HG03039 (cell line): ENCODE measurements around the gene MKRN3.
"Not testable (repeated sequence)": the region's sequence is repeated elsewhere in the genome, so short reads cannot be mapped to it uniquely, and the experiment has no call there.

Experiments used
- ATAC-seq: cut with Tn5 transposase; IDR thresholded peaks from one replicate; pipeline ENCODE4 v1.9.1; 2021; ENCODE audit warnings: mild to moderate bottlenecking, moderate library complexity; ENCODE audit not compliant: unreplicated experiment

The MKRN3 gene

GRCh38 chr15:23588268-23588667 is 22.8 kb downstream of the MKRN3 start:
- ATAC-seq: no peak

GRCh38 chr15:23589012-23589411 is 23.5 kb downstream of the MKRN3 start:
- no peak for ATAC-seq

DNA sequence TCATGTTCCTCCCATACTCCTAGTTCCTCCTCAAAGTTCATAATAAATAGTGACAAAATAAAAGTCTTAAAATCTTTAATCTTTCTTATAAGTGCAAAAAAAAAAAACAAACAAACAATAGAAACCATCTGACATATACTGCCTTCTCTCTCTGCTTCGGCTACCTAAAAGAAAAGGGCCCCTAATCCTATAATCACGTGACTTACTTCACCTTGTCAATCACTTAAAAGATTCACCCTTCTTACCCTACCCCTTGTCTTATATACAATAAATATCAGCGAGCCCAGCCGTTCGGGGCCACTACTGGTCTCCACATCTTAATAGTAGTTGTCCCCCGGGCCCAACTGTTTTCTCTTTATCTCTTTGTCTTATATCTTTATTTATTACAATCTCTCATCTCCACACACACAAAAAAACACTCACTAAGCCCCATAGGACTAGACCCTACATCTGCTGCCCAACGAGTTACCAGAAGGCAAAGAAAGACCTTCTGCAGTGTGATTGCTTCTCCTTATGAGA is 28.8 kb downstream of the MKRN3 start:
- no peak for ATAC-seq

- no peak for ATAC-seq
Observed at GRCh38 chr15:23595368-23595767, 29.9 kb downstream of the MKRN3 start.

DNA sequence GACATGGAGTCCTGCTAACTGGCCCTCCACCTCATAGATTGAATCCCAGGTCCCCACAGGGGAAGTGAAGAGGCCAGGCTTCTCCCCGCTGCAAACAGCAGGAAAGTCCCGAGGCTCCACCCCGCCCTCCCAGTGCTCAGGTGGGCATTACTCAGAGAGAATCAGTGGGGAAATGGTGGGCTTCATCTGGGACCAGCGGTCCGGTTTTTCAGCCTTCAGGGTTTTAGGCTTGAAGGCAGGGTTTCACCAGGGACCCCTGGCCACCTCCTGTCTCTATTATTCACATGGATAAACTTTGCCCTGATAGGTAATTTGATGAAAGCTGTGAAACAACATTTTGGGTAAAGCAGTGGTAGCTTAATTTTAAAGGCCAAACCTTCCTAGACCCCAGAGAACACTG is 31.3 kb downstream of the MKRN3 start:
- ATAC-seq: no peak

- ATAC-seq: not testable (repeated sequence)
Observed at GRCh38 chr15:23597278-23597677, 31.8 kb downstream of the MKRN3 start.

- ATAC-seq: no peak
Observed at GRCh38 chr15:23599053-23599452, 33.6 kb downstream of the MKRN3 start.

DNA sequence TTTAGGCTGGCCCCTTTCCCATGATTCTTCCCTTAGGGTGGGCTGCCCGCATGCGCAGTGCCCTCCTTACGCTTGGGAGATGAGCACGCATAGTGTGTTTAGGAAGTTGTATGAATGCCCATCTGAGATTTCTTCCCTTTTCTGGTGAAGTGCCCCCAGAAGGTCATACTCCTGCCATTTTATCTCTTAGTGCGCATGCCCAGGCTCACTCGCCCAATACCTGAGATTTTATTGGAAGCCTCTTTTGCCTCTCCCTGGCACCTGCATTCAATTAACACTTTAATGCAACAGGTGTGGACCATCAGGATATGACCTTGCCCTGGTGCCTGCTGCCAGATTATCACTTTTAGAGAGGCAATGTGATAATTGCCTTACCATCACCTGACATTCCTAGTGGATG is 36.6 kb downstream of the MKRN3 start:
- ATAC-seq: no peak

GRCh38 chr15:23606226-23606625 is 40.8 kb downstream of the MKRN3 start:
- no peak for ATAC-seq

DNA sequence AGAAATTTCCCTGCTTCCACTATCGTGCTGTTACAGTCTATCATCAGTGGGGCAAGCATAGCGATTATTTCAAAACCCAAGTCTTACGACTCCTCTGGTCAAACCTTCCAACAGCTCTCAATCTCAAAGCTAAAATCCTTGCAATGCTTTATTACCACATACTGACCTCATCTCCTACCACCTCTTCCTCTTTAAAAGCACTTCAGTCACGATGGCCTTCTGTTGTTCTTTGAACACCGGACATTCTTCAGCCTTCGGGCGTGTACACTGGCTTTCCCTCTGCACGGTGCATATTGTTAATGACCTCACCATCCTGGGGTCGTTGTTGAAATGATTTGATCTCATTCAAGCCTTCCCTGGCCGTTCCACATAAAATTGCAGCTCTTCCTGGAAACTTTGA is 51.1 kb downstream of the MKRN3 start:
- no peak for ATAC-seq
